ENCODE measurements around the gene ERCC6L2.

Gene ERCC6L2

GRCh38 chr9:95874989-95875304 is 544 bp upstream of the ERCC6L2 start:
- no peaks in the 10 kb centered on the region for H3K36me3 ChIP-seq (ENCODE audit: control insufficient read depth, insufficient read depth, low read length)
- H3K4me1 ChIP-seq (ENCODE audit: control insufficient read depth, insufficient read depth, low read length) = peaks cover 9% of the 10 kb centered on the region
- H3K27me3 ChIP-seq (ENCODE audit: control insufficient read depth, insufficient read depth, low read length) = no peaks in the 10 kb centered on the region
- no peak overlapping the region for H3K4me3 ChIP-seq (ENCODE audit: low read length)
- no peaks in the 10 kb centered on the region for H3K9me3 ChIP-seq (ENCODE audit: control insufficient read depth, low read length)
- no peak overlapping the region for H3K9ac ChIP-seq (ENCODE audit: low read length)

- H3K9ac ChIP-seq (ENCODE audit: low read length) = no peak overlapping the region
- no peak overlapping the region for H3K4me3 ChIP-seq (ENCODE audit: low read length)
- H3K9me3 ChIP-seq (ENCODE audit: control insufficient read depth, low read length) = no peaks in the 10 kb centered on the region
- H3K27me3 ChIP-seq (ENCODE audit: control insufficient read depth, insufficient read depth, low read length) = no peaks in the 10 kb centered on the region
- peaks cover 9% of the 10 kb centered on the region for H3K4me1 ChIP-seq (ENCODE audit: control insufficient read depth, insufficient read depth, low read length)
- H3K36me3 ChIP-seq (ENCODE audit: control insufficient read depth, insufficient read depth, low read length) = no peaks in the 10 kb centered on the region
Observed at GRCh38 chr9:95876138-95876444, 600 bp downstream of the ERCC6L2 start.

DNA sequence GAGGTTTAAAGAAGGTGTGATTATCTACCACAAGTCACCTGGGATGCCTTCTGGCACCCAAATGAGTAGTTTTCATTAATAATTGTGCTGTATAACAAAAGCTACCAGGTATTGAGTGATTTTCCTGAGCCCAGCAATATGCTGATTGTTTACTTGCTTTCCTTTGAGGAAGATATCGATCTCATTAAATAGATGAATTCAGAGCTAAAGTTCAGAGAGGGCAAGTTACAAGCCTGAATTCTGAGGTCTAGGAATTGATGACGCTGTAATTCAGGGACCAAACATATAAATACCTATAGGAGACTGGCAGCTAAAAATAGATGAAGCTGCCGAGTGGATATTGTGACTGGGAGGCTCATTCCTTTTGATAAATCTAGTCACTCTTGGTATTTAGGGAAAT is 1.1 kb downstream of the ERCC6L2 start:
- H3K9me3 ChIP-seq (ENCODE audit: control insufficient read depth, low read length) = no peaks in the 10 kb centered on the region
- no peaks in the 10 kb centered on the region for H3K36me3 ChIP-seq (ENCODE audit: control insufficient read depth, insufficient read depth, low read length)
- no peak overlapping the region for H3K9ac ChIP-seq (ENCODE audit: low read length)
- no peaks in the 10 kb centered on the region for H3K27me3 ChIP-seq (ENCODE audit: control insufficient read depth, insufficient read depth, low read length)
- H3K4me1 ChIP-seq (ENCODE audit: control insufficient read depth, insufficient read depth, low read length) = peaks cover 9% of the 10 kb centered on the region
- H3K4me3 ChIP-seq (ENCODE audit: low read length) = no peak overlapping the region

GRCh38 chr9:95877984-95878383 is 2.5 kb downstream of the ERCC6L2 start:
- H3K36me3 ChIP-seq (ENCODE audit: control insufficient read depth, insufficient read depth, low read length) = no peaks in the 10 kb centered on the region
- H3K4me3 ChIP-seq (ENCODE audit: low read length) = no peak overlapping the region
- no peaks in the 10 kb centered on the region for H3K27me3 ChIP-seq (ENCODE audit: control insufficient read depth, insufficient read depth, low read length)
- H3K9ac ChIP-seq (ENCODE audit: low read length) = no peak overlapping the region
- peaks cover 9% of the 10 kb centered on the region for H3K4me1 ChIP-seq (ENCODE audit: control insufficient read depth, insufficient read depth, low read length)
- H3K9me3 ChIP-seq (ENCODE audit: control insufficient read depth, low read length) = no peaks in the 10 kb centered on the region

DNA sequence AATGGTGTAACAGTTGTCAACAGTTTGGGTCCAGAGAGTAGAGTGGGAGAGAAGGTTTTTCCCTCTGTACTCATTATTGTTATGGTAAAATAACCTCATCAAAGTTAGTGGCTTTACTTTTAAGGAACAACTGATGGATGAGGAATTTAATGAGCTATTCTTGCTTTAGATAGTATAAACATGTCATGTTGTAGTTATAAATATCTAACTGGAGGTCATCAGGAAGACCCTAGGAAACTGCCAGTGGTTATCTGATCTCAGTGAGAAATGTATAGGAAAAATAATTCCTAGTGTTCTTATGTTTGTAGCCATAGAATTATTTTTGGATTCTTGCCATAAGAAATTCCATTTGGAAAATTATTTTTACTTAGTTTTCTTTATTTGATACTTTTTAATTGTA is 4.1 kb downstream of the ERCC6L2 start:
- no peaks in the 10 kb centered on the region for H3K9me3 ChIP-seq (ENCODE audit: control insufficient read depth, low read length)
- peaks cover 2% of the 10 kb centered on the region for H3K4me1 ChIP-seq (ENCODE audit: control insufficient read depth, insufficient read depth, low read length)
- H3K36me3 ChIP-seq (ENCODE audit: control insufficient read depth, insufficient read depth, low read length) = no peaks in the 10 kb centered on the region
- no peaks in the 10 kb centered on the region for H3K27me3 ChIP-seq (ENCODE audit: control insufficient read depth, insufficient read depth, low read length)
- no peak overlapping the region for H3K9ac ChIP-seq (ENCODE audit: low read length)
- no peak overlapping the region for H3K4me3 ChIP-seq (ENCODE audit: low read length)

DNA sequence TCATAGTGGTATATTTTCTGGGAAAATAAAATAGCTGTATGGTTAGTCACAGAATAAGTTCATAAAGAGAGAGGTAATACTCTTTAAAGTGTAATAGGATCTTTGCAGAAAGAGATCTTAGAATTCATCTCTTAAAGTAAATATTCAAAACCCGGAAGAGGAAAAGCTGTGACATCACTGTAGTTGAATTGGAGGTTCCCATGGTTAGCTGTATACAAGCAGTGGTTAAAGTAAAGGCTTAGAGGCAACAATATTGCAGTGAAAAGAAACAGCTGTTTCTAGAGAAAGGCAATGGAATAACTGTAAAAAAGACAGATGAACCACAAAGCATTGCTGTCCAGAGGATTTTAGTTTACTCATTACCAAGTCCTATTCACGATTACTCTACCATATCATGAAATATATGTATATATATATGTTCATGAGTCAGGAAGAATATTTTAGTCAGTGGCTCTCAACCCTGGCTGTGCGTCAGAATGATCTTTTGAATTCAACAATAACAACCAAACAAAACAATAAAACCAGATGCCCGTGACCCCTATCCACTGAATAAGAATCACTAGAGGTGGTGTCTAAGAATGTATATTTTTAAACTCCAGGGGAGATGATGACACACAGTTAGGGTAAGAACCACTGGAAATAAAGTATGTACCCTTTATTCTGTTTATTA is 4.7 kb downstream of the ERCC6L2 start:
- H3K36me3 ChIP-seq (ENCODE audit: control insufficient read depth, insufficient read depth, low read length) = no peaks in the 10 kb centered on the region
- H3K27me3 ChIP-seq (ENCODE audit: control insufficient read depth, insufficient read depth, low read length) = no peaks in the 10 kb centered on the region
- no peaks in the 10 kb centered on the region for H3K9me3 ChIP-seq (ENCODE audit: control insufficient read depth, low read length)
- no peak overlapping the region for H3K9ac ChIP-seq (ENCODE audit: low read length)
- H3K4me3 ChIP-seq (ENCODE audit: low read length) = no peak overlapping the region
- no peaks in the 10 kb centered on the region for H3K4me1 ChIP-seq (ENCODE audit: control insufficient read depth, insufficient read depth, low read length)

- Histone ChIP-seq H3K36me3 (ENCODE audit: control insufficient read depth, insufficient read depth, low read length) (no peaks in the 10 kb centered on the region), H3K9ac (ENCODE audit: low read length) (no peak overlapping the region), H3K4me3 (ENCODE audit: low read length) (no peak overlapping the region), H3K9me3 (ENCODE audit: control insufficient read depth, low read length) (no peaks in the 10 kb centered on the region), H3K27me3 (ENCODE audit: control insufficient read depth, insufficient read depth, low read length) (no peaks in the 10 kb centered on the region), H3K4me1 (ENCODE audit: control insufficient read depth, insufficient read depth, low read length) (no peaks in the 10 kb centered on the region)
Observed at GRCh38 chr9:95887926-95888497, 12.5 kb downstream of the ERCC6L2 start.

GRCh38 chr9:95890594-95890993 is 15.1 kb downstream of the ERCC6L2 start:
- Histone ChIP-seq H3K9ac (ENCODE audit: low read length) (no peak overlapping the region), H3K4me1 (ENCODE audit: control insufficient read depth, insufficient read depth, low read length) (no peaks in the 10 kb centered on the region), H3K27me3 (ENCODE audit: control insufficient read depth, insufficient read depth, low read length) (no peaks in the 10 kb centered on the region), H3K4me3 (ENCODE audit: low read length) (no peak overlapping the region), H3K36me3 (ENCODE audit: control insufficient read depth, insufficient read depth, low read length) (no peaks in the 10 kb centered on the region), H3K9me3 (ENCODE audit: control insufficient read depth, low read length) (no peaks in the 10 kb centered on the region)

DNA sequence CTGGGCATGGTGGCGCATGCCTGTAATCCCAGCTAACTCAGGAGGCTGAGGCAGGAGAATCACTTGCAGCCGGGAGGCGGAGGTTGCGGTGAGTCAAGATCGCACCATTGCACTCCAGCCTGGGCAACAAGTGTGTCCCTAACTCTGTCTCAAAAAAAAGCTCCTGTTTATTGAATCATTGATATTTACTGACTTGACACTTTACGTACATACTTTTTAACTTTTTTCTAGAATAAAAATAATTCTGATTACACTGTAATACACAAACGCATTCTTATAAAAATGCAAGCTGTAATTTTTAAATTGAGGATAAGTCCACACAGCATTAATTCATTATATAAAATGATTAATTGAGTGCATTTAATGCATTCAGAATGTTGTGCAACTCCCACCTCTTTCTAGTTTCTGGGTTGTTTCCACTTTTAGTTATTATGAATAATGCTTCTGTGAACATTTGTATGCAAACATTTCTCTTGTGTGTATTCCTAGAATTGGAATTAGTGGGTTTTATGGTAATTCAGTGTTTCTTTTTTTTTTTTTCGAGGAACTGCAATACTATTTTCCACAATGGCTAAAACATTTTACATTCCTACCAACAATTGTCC is 15.7 kb downstream of the ERCC6L2 start:
- Histone ChIP-seq H3K4me1 (ENCODE audit: control insufficient read depth, insufficient read depth, low read length) (no peaks in the 10 kb centered on the region), H3K36me3 (ENCODE audit: control insufficient read depth, insufficient read depth, low read length) (no peaks in the 10 kb centered on the region), H3K9ac (ENCODE audit: low read length) (no peak overlapping the region), H3K27me3 (ENCODE audit: control insufficient read depth, insufficient read depth, low read length) (no peaks in the 10 kb centered on the region), H3K4me3 (ENCODE audit: low read length) (no peak overlapping the region), H3K9me3 (ENCODE audit: control insufficient read depth, low read length) (no peaks in the 10 kb centered on the region)

DNA sequence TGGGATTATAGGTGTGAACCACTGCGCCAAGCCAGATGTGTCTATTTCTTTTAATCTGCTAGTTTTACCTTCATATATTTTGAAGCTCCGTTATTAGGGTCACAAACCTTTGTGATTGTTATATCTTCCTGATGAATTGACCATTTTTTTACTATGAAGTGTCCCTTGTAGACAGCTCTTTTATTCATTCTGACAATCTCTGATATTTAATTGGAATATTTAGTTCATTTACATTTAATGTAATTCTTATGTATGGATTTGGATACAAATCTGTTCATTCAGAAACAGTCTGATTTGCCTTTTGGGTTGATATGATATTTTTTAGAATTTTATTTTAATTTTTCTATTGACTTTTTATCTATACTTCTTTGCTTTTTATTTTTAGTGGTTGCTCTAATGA is 17.2 kb downstream of the ERCC6L2 start:
- no peaks in the 10 kb centered on the region for H3K36me3 ChIP-seq (ENCODE audit: control insufficient read depth, insufficient read depth, low read length)
- H3K4me3 ChIP-seq (ENCODE audit: low read length) = no peak overlapping the region
- no peaks in the 10 kb centered on the region for H3K4me1 ChIP-seq (ENCODE audit: control insufficient read depth, insufficient read depth, low read length)
- no peaks in the 10 kb centered on the region for H3K27me3 ChIP-seq (ENCODE audit: control insufficient read depth, insufficient read depth, low read length)
- no peaks in the 10 kb centered on the region for H3K9me3 ChIP-seq (ENCODE audit: control insufficient read depth, low read length)
- no peak overlapping the region for H3K9ac ChIP-seq (ENCODE audit: low read length)

- Histone ChIP-seq H3K4me1 (ENCODE audit: control insufficient read depth, insufficient read depth, low read length) (no peaks in the 10 kb centered on the region), H3K4me3 (ENCODE audit: low read length) (no peak overlapping the region), H3K9me3 (ENCODE audit: control insufficient read depth, low read length) (no peaks in the 10 kb centered on the region), H3K27me3 (ENCODE audit: control insufficient read depth, insufficient read depth, low read length) (no peaks in the 10 kb centered on the region), H3K36me3 (ENCODE audit: control insufficient read depth, insufficient read depth, low read length) (no peaks in the 10 kb centered on the region), H3K9ac (ENCODE audit: low read length) (no peak overlapping the region)
Observed at GRCh38 chr9:95896580-95896979, 21.1 kb downstream of the ERCC6L2 start.

DNA sequence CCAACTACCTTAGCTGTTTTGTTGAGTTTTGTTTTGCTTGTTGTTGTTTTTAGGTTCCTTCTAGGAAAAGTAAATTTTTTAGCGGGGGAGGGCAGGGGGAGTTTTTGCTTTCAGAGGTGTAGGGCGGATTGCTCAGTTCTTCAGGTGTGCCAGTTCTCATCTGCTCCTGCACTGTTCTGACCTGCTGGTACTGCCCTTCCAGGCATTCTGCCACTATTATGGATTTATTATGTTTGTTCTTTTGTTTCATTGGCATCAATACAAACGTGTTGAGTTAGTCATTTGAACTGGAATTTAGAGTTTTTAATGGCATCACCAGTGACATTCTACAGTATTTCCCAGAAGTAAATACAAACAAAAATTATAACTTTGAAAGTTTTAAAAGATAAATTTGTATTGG is 26.0 kb downstream of the ERCC6L2 start:
- no peaks in the 10 kb centered on the region for H3K9me3 ChIP-seq (ENCODE audit: control insufficient read depth, low read length)
- no peaks in the 10 kb centered on the region for H3K36me3 ChIP-seq (ENCODE audit: control insufficient read depth, insufficient read depth, low read length)
- no peak overlapping the region for H3K9ac ChIP-seq (ENCODE audit: low read length)
- H3K4me3 ChIP-seq (ENCODE audit: low read length) = no peak overlapping the region
- H3K4me1 ChIP-seq (ENCODE audit: control insufficient read depth, insufficient read depth, low read length) = no peaks in the 10 kb centered on the region
- no peaks in the 10 kb centered on the region for H3K27me3 ChIP-seq (ENCODE audit: control insufficient read depth, insufficient read depth, low read length)

GRCh38 chr9:95903398-95903797 is 27.9 kb downstream of the ERCC6L2 start:
- H3K9ac ChIP-seq (ENCODE audit: low read length) = no peak overlapping the region
- H3K27me3 ChIP-seq (ENCODE audit: control insufficient read depth, insufficient read depth, low read length) = no peaks in the 10 kb centered on the region
- no peak overlapping the region for H3K4me3 ChIP-seq (ENCODE audit: low read length)
- H3K36me3 ChIP-seq (ENCODE audit: control insufficient read depth, insufficient read depth, low read length) = peaks cover 2% of the 10 kb centered on the region
- no peaks in the 10 kb centered on the region for H3K9me3 ChIP-seq (ENCODE audit: control insufficient read depth, low read length)
- H3K4me1 ChIP-seq (ENCODE audit: control insufficient read depth, insufficient read depth, low read length) = peaks cover 4% of the 10 kb centered on the region
